Measurements from ENCODE around the gene NKX2-3. TPM values are rescaled to one million over a fixed set of nuclear protein-coding genes. Genes with fewer than 3 reads are reported as not detected.

NKX2-3 gene
- total RNA-seq, 1 donor from 2014 or later: not detected

- no peak for TF ChIP-seq CTCF (IDR thresholded peaks at IDR 0.05)
- no peaks in the 10 kb centered on the region for H3K36me3 Mint-ChIP-seq (ENCODE audit: low read depth)
- H3K27me3 Mint-ChIP-seq: peaks cover 80% of the 10 kb centered on the region
- H3K27ac Mint-ChIP-seq: no peak overlapping the region
- peak overlapping the region; percentile 39 for H3K4me3 Mint-ChIP-seq
- ATAC-seq (ENCODE audit: low read depth): no peak
- H3K9me3 Mint-ChIP-seq: no peaks in the 10 kb centered on the region
- intact Hi-C loops (cut with micrococcal nuclease): loop anchor here (2.0 to 10.0 kb wide), 6 partner anchors 100 to 1604 kb away; partner anchors contain the start of genes GOT1 and TLX1
- no peak for DNase-seq
- ChIA-PET CTCF (interaction anchor here (0.9 kb wide), 1 partner anchor 81 kb away, joined by 3 read pairs; no protein-coding TSS in a partner anchor), POLR2A (interaction anchor here (1.4 kb wide), 1 partner anchor 88 kb away, joined by 3 read pairs; no protein-coding TSS in a partner anchor)
- peaks cover 59% of the 10 kb centered on the region for H3K4me1 Mint-ChIP-seq
Measured at GRCh38 chr10:99531026-99531695, 1.6 kb upstream of the NKX2-3 start.

DNA sequence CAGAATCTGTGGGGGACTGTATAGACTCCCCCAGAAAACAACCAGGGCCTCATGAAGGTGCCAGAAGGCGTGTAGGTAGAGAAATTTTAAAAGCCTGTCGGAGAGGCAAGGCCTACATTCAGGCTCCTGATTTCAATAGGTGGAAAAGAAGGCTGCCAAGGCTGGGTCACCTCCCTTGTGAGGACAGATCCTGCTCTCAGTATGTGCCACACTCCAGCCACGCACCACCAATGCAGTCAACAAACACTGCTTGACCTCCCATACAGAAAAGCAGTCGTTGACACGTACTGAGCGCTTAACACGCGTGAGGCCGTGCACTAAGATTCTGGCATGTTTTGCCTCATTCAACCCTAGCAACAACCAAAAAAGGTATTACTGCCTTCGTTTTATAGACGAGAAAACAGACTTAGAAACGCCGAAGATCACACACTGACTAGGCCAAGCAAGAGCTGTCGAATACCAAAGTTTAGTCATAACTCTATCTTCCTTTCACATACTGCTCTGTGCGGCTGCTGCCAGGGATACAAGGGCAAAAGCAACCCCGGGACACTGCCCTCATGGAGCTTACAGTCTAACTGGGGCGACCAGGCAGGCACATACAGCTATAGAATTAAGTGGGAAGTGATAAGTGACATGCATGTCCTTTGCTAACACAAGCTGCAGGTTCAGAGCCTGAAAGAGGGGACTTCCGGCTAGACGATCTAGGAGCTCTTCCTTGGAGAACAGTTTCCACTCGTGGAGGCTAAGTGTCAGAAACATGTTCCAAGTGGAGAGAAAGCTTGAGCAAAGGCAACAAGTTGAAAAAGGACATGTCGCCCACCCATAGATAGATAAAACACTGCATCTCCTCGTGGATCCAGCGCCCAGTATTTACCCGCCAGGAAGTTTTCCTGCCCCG, 797 bp upstream of the NKX2-3 start:
- H3K27ac Mint-ChIP-seq: no peak overlapping the region
- intact Hi-C loops (cut with micrococcal nuclease): loop anchor here (2.0 to 10.0 kb wide), 6 partner anchors 101 to 1603 kb away; partner anchors contain the start of genes GOT1 and TLX1
- no peak for TF ChIP-seq CTCF (IDR thresholded peaks at IDR 0.05)
- no peaks in the 10 kb centered on the region for H3K36me3 Mint-ChIP-seq (ENCODE audit: low read depth)
- no peaks in the 10 kb centered on the region for H3K9me3 Mint-ChIP-seq
- ChIA-PET POLR2A (interaction anchor here (1.4 kb wide), 1 partner anchor 87 kb away, joined by 3 read pairs; no protein-coding TSS in a partner anchor), CTCF (interaction anchor here (0.9 kb wide), 1 partner anchor 80 kb away, joined by 3 read pairs; no protein-coding TSS in a partner anchor)
- no peak for DNase-seq
- H3K4me3 Mint-ChIP-seq: no peak overlapping the region
- H3K4me1 Mint-ChIP-seq: peaks cover 65% of the 10 kb centered on the region
- peaks cover 78% of the 10 kb centered on the region for H3K27me3 Mint-ChIP-seq
- ATAC-seq (ENCODE audit: low read depth): no peak

DNA sequence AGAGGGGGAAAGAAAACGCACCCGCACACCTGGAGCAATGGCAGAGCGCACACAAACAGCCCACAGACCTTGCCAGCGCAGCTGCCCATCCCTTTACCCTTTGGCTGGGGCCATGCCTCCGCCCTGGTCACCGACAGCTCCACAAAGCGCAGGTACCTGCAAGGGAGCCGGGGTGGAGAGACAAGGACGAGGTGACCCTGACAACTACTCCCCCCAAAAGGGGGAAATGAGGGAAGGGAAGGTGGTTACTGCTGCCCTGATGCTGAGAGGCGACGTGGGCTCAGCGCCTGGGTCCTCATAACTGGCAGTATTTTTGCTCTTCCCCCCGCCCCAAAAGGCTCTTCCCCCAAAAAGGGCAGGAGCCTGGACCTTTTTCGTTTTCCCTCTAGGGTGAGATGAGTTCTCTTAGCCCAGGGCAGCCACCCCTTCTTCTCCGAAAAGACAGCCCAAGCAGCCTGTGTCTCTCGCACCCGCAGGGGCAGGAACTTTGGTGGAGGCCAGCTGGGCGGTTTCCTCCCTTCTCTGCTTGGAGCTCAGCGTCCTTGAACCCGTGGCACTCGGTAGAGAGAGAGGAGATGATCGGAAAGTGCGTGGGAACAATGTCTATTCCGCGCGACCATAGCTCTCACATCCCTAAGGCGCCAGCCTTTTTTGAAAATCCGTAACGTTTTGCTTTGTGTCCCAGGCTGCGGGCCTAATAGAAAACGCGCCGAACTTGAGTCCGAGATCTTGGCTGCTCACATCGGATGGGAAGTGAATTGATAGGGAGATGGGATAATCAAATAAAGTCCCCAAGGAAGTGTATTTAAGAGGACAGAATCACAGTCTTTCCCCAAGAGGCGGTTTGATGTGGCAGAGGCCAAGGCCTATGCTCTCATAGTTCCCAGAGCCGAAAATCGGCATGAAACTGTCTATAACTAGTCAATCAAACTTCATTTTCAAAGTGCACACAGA, 1.0 kb downstream of the NKX2-3 start:
- intact Hi-C loops (cut with micrococcal nuclease): loop anchor here (5.0 to 10.0 kb wide), 4 partner anchors 139 to 1601 kb away; partner anchors contain the start of gene TLX1
- ATAC-seq (ENCODE audit: low read depth): no peak

More for the DNA sequence above, 1.0 kb downstream of the NKX2-3 start:
- H3K27me3 Mint-ChIP-seq: peaks cover 78% of the 10 kb centered on the region
- H3K4me1 Mint-ChIP-seq: peaks cover 73% of the 10 kb centered on the region
- no peak for TF ChIP-seq CTCF (IDR thresholded peaks at IDR 0.05)
- ChIA-PET POLR2A (interaction anchor here (1.8 kb wide), 1 partner anchor 87 kb away, joined by 6 read pairs; the partner anchor contains the start of gene SLC25A28), CTCF (no interaction called here)
- H3K9me3 Mint-ChIP-seq: no peaks in the 10 kb centered on the region
- peak overlapping the region; percentile 78 for H3K4me3 Mint-ChIP-seq
- no peaks in the 10 kb centered on the region for H3K36me3 Mint-ChIP-seq (ENCODE audit: low read depth)
- no peak overlapping the region for H3K27ac Mint-ChIP-seq
- no peak for DNase-seq
